ENCODE measurements around the gene SETBP1.

SETBP1 gene

GRCh38 chr18:44988821-44989587, 308.3 kb downstream of the SETBP1 start:
- no peak for TF ChIP-seq CTCF (IDR thresholded peaks at IDR 0.05)
- Histone ChIP-seq H3K9me3 (ENCODE audit: control insufficient read depth, low read length) (no peaks in the 10 kb centered on the region), H3K79me2 (no peaks in the 10 kb centered on the region), H3K4me3 (ENCODE audit: low read depth, low read length) (no peak overlapping the region), H3K4me2 (ENCODE audit: low read length) (no peak overlapping the region), H3K27ac (no peak overlapping the region), H3K27me3 (ENCODE audit: control insufficient read depth, insufficient read depth, low read length) (no peaks in the 10 kb centered on the region), H3K36me3 (ENCODE audit: control insufficient read depth, insufficient read depth, low read length) (no peaks in the 10 kb centered on the region), H3K9ac (no peak overlapping the region), H3K4me1 (no peaks in the 10 kb centered on the region), H2AFZ (no peak overlapping the region)

GRCh38 chr18:44996261-44996660, 315.6 kb downstream of the SETBP1 start:
- H3K9ac ChIP-seq: no peak overlapping the region
- H3K9me3 ChIP-seq (ENCODE audit: control insufficient read depth, low read length): no peaks in the 10 kb centered on the region
- H3K4me2 ChIP-seq (ENCODE audit: low read length): no peak overlapping the region
- no peaks in the 10 kb centered on the region for H3K36me3 ChIP-seq (ENCODE audit: control insufficient read depth, insufficient read depth, low read length)
- no peak overlapping the region for H3K27ac ChIP-seq
- no peak for TF ChIP-seq CTCF (IDR thresholded peaks at IDR 0.05)
- H2AFZ ChIP-seq: no peak overlapping the region
- no peaks in the 10 kb centered on the region for H3K27me3 ChIP-seq (ENCODE audit: control insufficient read depth, insufficient read depth, low read length)
- no peaks in the 10 kb centered on the region for H3K4me1 ChIP-seq
- no peak overlapping the region for H3K4me3 ChIP-seq (ENCODE audit: low read depth, low read length)
- no peaks in the 10 kb centered on the region for H3K79me2 ChIP-seq

- H3K4me1 ChIP-seq: no peaks in the 10 kb centered on the region
- no peak for TF ChIP-seq CTCF (IDR thresholded peaks at IDR 0.05)
- H3K27ac ChIP-seq: no peak overlapping the region
- H3K4me3 ChIP-seq (ENCODE audit: low read depth, low read length): no peak overlapping the region
- H3K9ac ChIP-seq: no peak overlapping the region
- no peak overlapping the region for H3K4me2 ChIP-seq (ENCODE audit: low read length)
- no peak overlapping the region for H2AFZ ChIP-seq
- no peaks in the 10 kb centered on the region for H3K27me3 ChIP-seq (ENCODE audit: control insufficient read depth, insufficient read depth, low read length)
- no peaks in the 10 kb centered on the region for H3K9me3 ChIP-seq (ENCODE audit: control insufficient read depth, low read length)
- H3K36me3 ChIP-seq (ENCODE audit: control insufficient read depth, insufficient read depth, low read length): no peaks in the 10 kb centered on the region
- no peaks in the 10 kb centered on the region for H3K79me2 ChIP-seq
Observed at GRCh38 chr18:44997174-44997573, 316.5 kb downstream of the SETBP1 start.

- Histone ChIP-seq H3K27me3 (ENCODE audit: control insufficient read depth, insufficient read depth, low read length) (no peaks in the 10 kb centered on the region), H3K9ac (no peak overlapping the region), H3K36me3 (ENCODE audit: control insufficient read depth, insufficient read depth, low read length) (no peaks in the 10 kb centered on the region), H3K4me2 (ENCODE audit: low read length) (no peak overlapping the region), H2AFZ (no peak overlapping the region), H3K4me1 (no peaks in the 10 kb centered on the region), H3K79me2 (no peaks in the 10 kb centered on the region), H3K9me3 (ENCODE audit: control insufficient read depth, low read length) (no peaks in the 10 kb centered on the region), H3K4me3 (ENCODE audit: low read depth, low read length) (no peak overlapping the region), H3K27ac (no peak overlapping the region)
- TF ChIP-seq CTCF (IDR thresholded peaks at IDR 0.05): no peak
Observed at GRCh38 chr18:44998360-44998759, 317.7 kb downstream of the SETBP1 start.

GRCh38 chr18:45004546-45005080, 323.9 kb downstream of the SETBP1 start:
- no peaks in the 10 kb centered on the region for H3K36me3 ChIP-seq (ENCODE audit: control insufficient read depth, insufficient read depth, low read length)
- TF ChIP-seq CTCF (IDR thresholded peaks at IDR 0.05): no peak
- H3K79me2 ChIP-seq: no peaks in the 10 kb centered on the region
- no peak overlapping the region for H3K4me2 ChIP-seq (ENCODE audit: low read length)
- H3K4me3 ChIP-seq (ENCODE audit: low read depth, low read length): no peak overlapping the region
- H3K27ac ChIP-seq: no peak overlapping the region
- H3K27me3 ChIP-seq (ENCODE audit: control insufficient read depth, insufficient read depth, low read length): no peaks in the 10 kb centered on the region
- H3K4me1 ChIP-seq: peaks cover under 1% of the 10 kb centered on the region
- H3K9me3 ChIP-seq (ENCODE audit: control insufficient read depth, low read length): no peaks in the 10 kb centered on the region
- H3K9ac ChIP-seq: no peak overlapping the region
- no peak overlapping the region for H2AFZ ChIP-seq

All from parathyroid adenoma (tissue), 2 donors.